Endothelial cell of umbilical vein (primary cell): ENCODE measurements around the gene CYP3A5.

Source experiments
- EZH2 ChIP-seq: IDR thresholded peaks from 2 replicates; pipeline ENCODE4 v1.6.1; 2012; ENCODE audit warnings: borderline replicate concordance, low read depth, mild to moderate bottlenecking, moderate library complexity, low read length, inconsistent platforms; ENCODE audit not compliant: severe bottlenecking
- FOS ChIP-seq: IDR thresholded peaks from 2 replicates; pipeline ENCODE4 v1.6.1; 2011; ENCODE audit warnings: mild to moderate bottlenecking, low read length, moderate library complexity, borderline replicate concordance; ENCODE audit not compliant: insufficient read depth
- GATA2 ChIP-seq: IDR thresholded peaks from 2 replicates; pipeline ENCODE4 v1.7.0; 2011; ENCODE audit warnings: low read depth, mild to moderate bottlenecking, moderate library complexity, mixed read lengths, low read length; ENCODE audit not compliant: insufficient read length, insufficient read depth
- JUN ChIP-seq: IDR thresholded peaks from 2 replicates; pipeline ENCODE4 v1.6.1; 2011; ENCODE audit warnings: borderline replicate concordance, low read depth; ENCODE audit not compliant: insufficient read length, insufficient read depth
- MYC ChIP-seq: IDR thresholded peaks from one replicate; pipeline ENCODE4 v1.6.1; 2011; ENCODE audit warnings: mild to moderate bottlenecking, low read depth, low read length
- POLR2A ChIP-seq: IDR thresholded peaks from 2 replicates; pipeline ENCODE4 v1.6.1; 2012; ENCODE audit warnings: low read depth, mild to moderate bottlenecking, control low read depth, low read length
- POLR2AphosphoS5 ChIP-seq: IDR thresholded peaks from 2 replicates; pipeline ENCODE4 v1.6.1; 2012; ENCODE audit warnings: low read depth, mild to moderate bottlenecking, control low read depth, low read length, moderate library complexity; ENCODE audit not compliant: insufficient read depth
- TF ChIP-seq, protein P1 (sequence below), 2 donors: IDR thresholded peaks; 1 replicate in 1 of 2; 2 replicates in 1 of 2; pipeline ENCODE4 v1.5.1; 2011; ENCODE audit warnings: low read length in 2 of 2, mild to moderate bottlenecking in 2 of 2, moderate library complexity in 2 of 2, control low read depth in 1 of 2, inconsistent platforms in 1 of 2, low read depth in 1 of 2; ENCODE audit not compliant: insufficient read depth in 1 of 2; ENCODE audit errors: extremely low read depth in 1 of 2
- TF ChIP-seq, protein P2 (sequence below): IDR thresholded peaks from 2 replicates; pipeline ENCODE4 v1.6.1; 2011; ENCODE audit not compliant: insufficient read depth, insufficient read length

DNA sequence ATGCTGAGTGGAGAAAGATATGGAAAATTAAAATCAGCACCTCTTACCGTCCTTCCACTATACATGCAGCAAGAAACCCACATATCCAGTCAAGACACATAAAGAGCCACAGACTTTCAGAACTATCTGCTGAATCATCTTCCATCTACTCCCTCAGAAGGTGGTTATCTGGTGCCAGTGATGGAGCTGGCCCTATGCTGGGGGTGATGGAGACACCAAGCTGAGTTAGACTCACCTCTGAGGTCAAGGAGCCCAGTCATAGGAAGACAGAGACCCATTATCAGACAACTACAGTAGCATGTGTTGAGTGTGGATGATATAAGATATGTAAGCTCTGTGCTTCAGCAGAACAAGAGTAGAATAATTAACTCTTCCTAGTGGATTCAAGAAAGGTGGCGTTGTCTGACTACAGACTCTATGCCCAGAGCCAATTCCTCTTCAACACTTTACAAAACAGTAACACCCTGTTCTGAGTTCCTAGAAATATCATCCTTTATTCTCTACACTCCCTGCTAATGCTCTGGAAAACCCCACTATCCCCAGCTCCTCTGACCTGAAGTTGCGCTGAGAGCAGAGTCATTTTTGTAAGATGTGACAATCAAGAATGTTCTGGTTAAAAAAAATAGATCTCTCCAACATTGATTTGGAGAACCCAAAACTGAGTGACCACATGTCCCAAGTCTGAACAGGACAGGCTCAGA is 14.3 kb downstream of the CYP3A5 start:
- TF ChIP-seq, protein P1, sequence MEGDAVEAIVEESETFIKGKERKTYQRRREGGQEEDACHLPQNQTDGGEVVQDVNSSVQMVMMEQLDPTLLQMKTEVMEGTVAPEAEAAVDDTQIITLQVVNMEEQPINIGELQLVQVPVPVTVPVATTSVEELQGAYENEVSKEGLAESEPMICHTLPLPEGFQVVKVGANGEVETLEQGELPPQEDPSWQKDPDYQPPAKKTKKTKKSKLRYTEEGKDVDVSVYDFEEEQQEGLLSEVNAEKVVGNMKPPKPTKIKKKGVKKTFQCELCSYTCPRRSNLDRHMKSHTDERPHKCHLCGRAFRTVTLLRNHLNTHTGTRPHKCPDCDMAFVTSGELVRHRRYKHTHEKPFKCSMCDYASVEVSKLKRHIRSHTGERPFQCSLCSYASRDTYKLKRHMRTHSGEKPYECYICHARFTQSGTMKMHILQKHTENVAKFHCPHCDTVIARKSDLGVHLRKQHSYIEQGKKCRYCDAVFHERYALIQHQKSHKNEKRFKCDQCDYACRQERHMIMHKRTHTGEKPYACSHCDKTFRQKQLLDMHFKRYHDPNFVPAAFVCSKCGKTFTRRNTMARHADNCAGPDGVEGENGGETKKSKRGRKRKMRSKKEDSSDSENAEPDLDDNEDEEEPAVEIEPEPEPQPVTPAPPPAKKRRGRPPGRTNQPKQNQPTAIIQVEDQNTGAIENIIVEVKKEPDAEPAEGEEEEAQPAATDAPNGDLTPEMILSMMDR (IDR thresholded peaks at IDR 0.05; ENCODE audit: extremely low read depth in 1 of 2, insufficient read depth in 1 of 2, low read depth in 1 of 2, low read length in 2 of 2): no peak
- TF ChIP-seq POLR2A: no peak
- TF ChIP-seq FOS: no peak
- TF ChIP-seq EZH2: no peak
- TF ChIP-seq, protein P2, sequence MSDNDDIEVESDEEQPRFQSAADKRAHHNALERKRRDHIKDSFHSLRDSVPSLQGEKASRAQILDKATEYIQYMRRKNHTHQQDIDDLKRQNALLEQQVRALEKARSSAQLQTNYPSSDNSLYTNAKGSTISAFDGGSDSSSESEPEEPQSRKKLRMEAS: no peak
- TF ChIP-seq POLR2AphosphoS5: no peak
- TF ChIP-seq JUN: no peak
- TF ChIP-seq MYC: no peak
- no peak for TF ChIP-seq GATA2
